HG02759 (cell line): Measurements from ENCODE around the gene CLEC4M.
"Not testable (repeated sequence)": the region's sequence is repeated elsewhere in the genome, so short reads cannot be mapped to it uniquely, and the experiment has no call there.

Experiments
- ATAC-seq: cut with Tn5 transposase; IDR thresholded peaks from one replicate; pipeline ENCODE4 v1.9.1; 2021; ENCODE audit warnings: mild to moderate bottlenecking, moderate library complexity; ENCODE audit not compliant: unreplicated experiment

CLEC4M gene

DNA sequence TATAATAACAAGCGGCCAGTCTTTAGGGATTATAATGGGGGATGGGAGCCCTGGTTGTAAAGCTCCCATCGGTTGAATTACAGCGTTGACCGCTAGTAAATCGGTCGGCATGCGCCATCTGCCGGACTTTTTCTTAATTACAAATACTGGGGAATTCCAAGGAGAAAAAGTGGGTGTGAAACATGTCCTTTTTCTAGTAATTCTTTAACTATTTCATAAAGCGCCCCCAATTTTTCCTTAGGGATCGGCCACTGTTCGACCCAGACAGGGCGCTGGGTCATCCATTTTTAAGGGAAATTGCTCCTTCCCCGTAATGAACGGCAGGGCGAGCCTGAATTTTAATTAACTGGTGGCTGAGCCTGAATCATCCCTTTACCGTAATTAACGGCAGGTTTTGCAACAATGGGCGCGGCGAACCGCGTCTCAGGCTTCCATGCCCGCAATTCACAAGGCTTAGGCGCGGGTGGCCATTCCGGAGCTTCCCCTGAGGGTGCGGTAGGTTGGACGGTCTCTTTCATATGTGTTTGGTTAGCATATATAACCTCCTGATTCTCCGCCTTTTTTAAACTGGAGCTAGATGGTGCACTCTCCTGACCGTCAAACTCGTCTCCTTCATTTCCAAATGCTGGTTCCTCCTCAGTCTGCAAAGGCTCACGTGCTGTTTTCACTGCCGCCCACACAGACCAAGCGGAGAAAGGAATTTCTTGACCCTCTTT is 36.8 kb downstream of the CLEC4M start:
- no peak for ATAC-seq

DNA sequence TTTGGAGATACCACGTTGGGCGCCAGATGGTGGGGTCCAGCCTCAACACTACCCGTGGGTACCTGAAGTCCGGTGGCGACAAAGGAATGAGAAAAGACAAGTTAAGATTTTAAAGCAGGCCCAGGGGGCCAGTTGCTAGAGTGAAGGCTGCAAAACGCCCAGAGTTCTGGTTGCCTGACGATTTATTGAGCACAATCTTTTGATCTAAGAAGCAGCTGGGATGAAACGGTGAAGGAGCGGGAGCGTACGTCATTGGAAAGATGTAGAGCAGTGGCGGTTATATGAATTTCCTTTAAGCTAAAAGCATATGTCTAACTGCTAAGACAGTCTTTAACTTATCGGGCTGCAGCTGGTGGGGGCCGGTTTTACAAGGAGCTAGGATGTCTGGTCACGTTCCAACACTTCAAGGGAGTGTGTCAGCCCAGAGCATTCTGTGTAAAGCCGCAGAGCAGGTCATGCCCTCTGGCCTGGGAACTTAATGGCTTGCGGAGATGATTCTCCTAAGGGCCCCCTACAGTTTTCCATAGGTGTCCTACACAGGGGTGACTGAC is 38.1 kb downstream of the CLEC4M start:
- ATAC-seq: no peak

DNA sequence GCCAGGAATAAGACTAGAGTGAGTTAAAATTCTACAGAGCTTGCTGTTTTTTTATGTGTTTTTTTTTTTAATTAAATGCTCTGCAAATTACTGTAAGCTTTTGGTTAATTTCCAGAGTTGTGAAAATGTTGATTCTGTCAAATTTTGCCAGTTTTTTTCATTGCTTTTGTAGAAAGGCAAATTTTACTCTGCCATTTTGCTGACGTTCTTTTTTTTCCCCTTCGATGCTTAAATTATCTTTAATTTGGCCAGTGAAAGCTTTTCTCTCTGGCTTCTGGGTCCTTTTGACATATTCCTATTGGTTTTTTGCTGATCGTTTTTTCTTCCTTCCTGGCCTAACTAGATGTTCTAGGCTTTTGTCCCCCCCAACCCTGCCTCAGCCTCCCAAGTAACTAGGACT is 43.2 kb downstream of the CLEC4M start:
- ATAC-seq: no peak

DNA sequence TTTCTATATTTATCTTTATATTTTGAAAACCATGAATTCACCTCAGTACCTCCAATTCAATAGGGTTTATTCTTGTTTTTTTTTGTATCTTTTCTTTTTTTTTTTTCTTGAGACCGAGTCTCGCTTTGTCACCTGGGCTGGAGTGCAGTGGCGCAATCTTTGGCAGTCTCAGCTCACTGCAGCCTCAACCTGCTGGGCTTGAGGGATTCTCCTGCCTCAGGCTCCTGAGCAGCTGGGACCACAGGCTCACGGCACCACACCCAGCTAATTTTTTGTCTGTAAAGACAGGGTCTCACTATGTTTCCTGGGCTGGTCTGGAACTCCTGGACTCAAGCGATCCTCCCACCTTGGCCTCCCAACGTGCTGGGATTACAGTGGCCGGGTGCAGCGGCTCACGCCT is 43.8 kb downstream of the CLEC4M start:
- ATAC-seq: no peak

DNA sequence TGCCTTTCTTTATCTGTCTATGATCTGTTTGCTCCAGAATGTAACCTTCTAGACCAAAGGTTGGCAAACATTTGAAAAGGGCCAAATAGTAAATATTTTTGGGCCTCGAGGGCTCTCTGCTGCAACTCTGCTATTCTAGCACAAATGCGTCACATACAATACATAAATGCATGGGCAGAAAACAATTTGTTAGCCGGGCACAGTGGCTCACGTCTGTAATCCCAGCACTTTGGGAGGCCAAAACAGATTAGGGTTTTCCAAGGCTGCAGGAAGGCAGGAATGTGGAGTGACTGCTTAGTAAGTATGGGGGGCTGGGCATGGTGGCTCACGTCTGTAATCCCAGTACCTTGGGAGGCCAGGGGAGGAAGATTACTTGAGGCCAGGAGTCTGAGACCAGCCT is 45.1 kb downstream of the CLEC4M start:
- no peak for ATAC-seq

DNA sequence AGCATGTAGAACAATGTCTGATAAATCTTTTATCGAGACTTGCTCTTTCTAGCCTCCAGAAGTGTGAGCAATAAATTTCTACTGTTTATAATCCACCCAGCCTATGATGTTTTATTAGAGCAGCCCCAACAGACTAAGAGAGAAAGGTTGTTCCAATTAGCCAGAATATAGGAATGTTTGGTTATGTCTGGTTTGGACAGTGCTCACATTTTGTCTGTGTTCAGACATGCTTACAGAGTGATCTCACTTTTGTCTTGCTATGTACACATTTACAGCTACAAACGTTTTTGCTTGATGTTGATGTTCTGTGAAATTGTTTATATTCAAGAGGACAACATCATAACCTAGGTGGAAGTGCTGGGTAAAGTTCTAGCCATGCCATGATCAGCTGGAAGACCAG is 48.9 kb downstream of the CLEC4M start:
- no peak for ATAC-seq

DNA sequence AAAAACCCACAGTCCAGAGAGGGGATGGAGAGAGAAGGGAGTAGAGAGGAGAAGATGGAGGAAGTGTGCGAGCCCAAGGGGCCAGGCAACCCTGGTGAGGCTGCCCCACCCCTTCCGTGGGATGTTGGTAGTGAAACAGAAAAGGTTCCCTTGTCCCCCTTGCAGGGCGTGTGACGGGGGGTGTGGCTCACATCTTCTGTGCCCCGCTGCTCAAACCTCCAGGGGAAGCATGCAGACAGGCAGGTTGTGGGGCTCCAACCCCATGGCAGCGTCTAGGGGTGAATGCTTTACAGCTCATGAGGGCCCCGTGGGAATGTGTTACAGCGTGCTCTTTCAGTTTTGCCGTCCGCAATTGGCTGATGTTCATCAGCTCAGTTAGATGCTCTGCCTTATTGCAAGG is 52.3 kb downstream of the CLEC4M start:
- no peak for ATAC-seq

DNA sequence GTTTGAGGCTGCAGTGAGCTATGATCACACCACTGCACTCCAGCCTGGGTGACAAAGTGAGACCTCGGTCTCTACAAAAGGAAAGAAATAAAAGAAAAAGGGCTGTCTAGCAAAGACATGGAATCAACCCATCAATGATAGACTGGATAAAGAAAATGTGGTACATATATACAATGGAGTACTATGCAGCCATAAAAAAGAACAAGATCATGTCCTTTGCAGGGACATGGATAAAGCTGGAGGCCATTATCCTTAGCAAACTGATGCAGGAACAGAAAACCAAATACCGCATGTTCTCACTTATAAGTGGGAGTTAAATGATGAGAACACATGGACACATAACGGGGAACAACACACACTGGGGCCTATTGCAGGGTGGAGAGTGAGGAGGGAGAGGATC is 53.0 kb downstream of the CLEC4M start:
- ATAC-seq: not testable (repeated sequence)

DNA sequence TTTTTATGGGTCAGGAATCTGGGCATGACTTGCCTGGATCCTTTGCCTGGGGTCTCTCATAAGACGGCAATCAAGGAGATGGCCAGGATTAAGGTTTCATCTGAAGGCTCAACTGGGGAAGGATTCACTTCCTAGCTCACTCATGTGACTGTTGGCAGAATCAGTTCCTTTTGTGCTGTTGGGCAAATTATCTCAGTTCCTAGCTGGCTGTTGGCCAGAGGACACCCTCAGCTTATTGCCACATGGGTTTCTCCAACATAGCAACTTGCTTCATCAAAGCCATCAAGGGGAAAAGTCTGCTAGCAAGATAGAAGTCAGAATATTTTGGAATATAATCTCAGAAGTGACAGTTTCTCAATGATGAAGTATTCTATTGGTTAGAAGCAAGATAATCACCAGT is 54.8 kb downstream of the CLEC4M start:
- ATAC-seq: no peak

DNA sequence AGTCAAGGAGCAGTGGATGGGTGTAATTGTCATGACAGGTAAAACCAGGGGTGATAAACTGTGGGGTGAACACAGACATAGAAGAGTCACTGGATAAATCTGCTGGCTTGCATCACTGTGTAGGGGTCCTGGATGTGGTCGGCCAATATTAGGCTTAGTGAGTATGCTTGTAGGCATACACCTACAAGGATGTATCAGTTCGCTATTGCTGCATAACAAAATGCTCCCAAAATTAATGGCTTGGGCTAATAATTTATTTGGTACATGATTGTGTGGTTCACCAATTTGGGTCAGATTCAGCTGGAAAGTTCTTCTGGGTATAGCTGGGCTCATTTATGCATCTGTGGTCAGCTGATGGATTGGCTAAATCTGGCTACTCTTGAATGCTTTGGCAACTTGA is 55.8 kb downstream of the CLEC4M start:
- no peak for ATAC-seq
